ENCODE results near the gene TFAP2A. TPM values are rescaled to one million over a fixed set of nuclear protein-coding genes. Genes with fewer than 3 reads are reported as not detected.

Gene TFAP2A
- total RNA-seq, 1 donor from 2014 or later, result 59.6 TPM

DNA sequence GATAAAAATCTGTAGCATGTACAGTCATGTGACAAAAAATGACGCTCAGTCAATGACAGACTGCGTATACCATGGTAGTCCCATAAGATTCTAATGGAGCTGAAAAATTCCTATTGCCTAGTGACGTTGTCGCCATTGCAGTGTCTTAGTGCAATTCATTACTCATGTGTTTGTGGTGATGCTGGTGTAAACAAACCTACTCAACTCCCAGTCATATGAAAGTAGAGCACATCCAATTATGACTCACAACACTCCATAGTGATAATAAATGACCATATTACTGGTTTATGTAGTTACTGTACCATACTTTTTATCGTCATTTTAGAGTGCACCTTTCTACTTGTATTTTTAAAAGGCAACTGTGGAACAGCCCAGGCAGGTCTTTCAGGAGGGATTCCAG, 45.0 kb downstream of the TFAP2A start:
- DNase-seq (ENCODE audit: extremely low spot score, unreplicated experiment), result no peak
- no peak for TF ChIP-seq CTCF (IDR thresholded peaks at IDR 0.05)

GRCh38 chr6:10368861-10369260, 46.0 kb downstream of the TFAP2A start:
- Mint-ChIP-seq H3K4me1 (ENCODE audit: unreplicated experiment) (peaks cover 15% of the 10 kb centered on the region), H3K9me3 (ENCODE audit: unreplicated experiment) (peaks cover 11% of the 10 kb centered on the region), H3K36me3 (ENCODE audit: unreplicated experiment) (peaks cover 2% of the 10 kb centered on the region), H3K27me3 (ENCODE audit: unreplicated experiment) (no peaks in the 10 kb centered on the region), H3K4me3 (ENCODE audit: unreplicated experiment) (no peak overlapping the region), H3K27ac (ENCODE audit: unreplicated experiment) (no peak overlapping the region)
- no peak for TF ChIP-seq CTCF (IDR thresholded peaks at IDR 0.05)
- DNase-seq (ENCODE audit: extremely low spot score, unreplicated experiment), result no peak

More for the DNA sequence above, 45.0 kb downstream of the TFAP2A start:
- H3K4me3 Mint-ChIP-seq (ENCODE audit: unreplicated experiment), result no peak overlapping the region
- no peak overlapping the region for H3K27ac Mint-ChIP-seq (ENCODE audit: unreplicated experiment)
- peaks cover 1% of the 10 kb centered on the region for H3K9me3 Mint-ChIP-seq (ENCODE audit: unreplicated experiment)
- H3K36me3 Mint-ChIP-seq (ENCODE audit: unreplicated experiment), result no peaks in the 10 kb centered on the region
- H3K27me3 Mint-ChIP-seq (ENCODE audit: unreplicated experiment), result no peaks in the 10 kb centered on the region
- H3K4me1 Mint-ChIP-seq (ENCODE audit: unreplicated experiment), result peaks cover 22% of the 10 kb centered on the region

DNA sequence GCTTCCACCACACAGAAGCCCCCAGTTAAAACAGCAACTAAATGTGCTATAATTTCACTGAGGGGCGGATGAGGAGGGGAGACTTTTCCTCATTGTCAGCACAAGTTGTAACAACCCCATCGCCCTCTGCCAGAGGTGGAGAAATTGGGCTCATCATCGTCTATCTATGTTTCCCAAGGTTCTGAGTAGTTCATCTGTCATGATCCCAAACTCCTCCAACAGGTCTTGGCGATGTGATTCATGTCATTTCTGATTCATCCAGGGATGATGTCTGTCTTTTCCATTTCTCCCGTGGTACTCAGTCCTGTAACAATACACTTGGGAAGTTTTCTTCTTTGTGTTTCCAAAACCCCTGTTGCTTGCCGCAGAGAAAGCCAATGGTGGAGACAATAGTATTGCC, 51.0 kb downstream of the TFAP2A start:
- Mint-ChIP-seq H3K4me1 (ENCODE audit: unreplicated experiment) (no peaks in the 10 kb centered on the region), H3K4me3 (ENCODE audit: unreplicated experiment) (no peak overlapping the region), H3K36me3 (ENCODE audit: unreplicated experiment) (peaks cover 2% of the 10 kb centered on the region), H3K27ac (ENCODE audit: unreplicated experiment) (no peak overlapping the region), H3K9me3 (ENCODE audit: unreplicated experiment) (peaks cover 11% of the 10 kb centered on the region), H3K27me3 (ENCODE audit: unreplicated experiment) (no peaks in the 10 kb centered on the region)
- DNase-seq (ENCODE audit: extremely low spot score, unreplicated experiment), result no peak
- no peak for TF ChIP-seq CTCF (IDR thresholded peaks at IDR 0.05)

- Mint-ChIP-seq H3K27me3 (ENCODE audit: unreplicated experiment) (no peaks in the 10 kb centered on the region), H3K4me3 (ENCODE audit: unreplicated experiment) (no peak overlapping the region), H3K9me3 (ENCODE audit: unreplicated experiment) (peaks cover 11% of the 10 kb centered on the region), H3K4me1 (ENCODE audit: unreplicated experiment) (no peaks in the 10 kb centered on the region), H3K27ac (ENCODE audit: unreplicated experiment) (no peak overlapping the region), H3K36me3 (ENCODE audit: unreplicated experiment) (peaks cover 2% of the 10 kb centered on the region)
- TF ChIP-seq CTCF (IDR thresholded peaks at IDR 0.05), result no peak
- DNase-seq (ENCODE audit: extremely low spot score, unreplicated experiment), result no peak
These were observed 52.6 kb downstream of the TFAP2A start for GRCh38 chr6:10362300-10362699.

DNA sequence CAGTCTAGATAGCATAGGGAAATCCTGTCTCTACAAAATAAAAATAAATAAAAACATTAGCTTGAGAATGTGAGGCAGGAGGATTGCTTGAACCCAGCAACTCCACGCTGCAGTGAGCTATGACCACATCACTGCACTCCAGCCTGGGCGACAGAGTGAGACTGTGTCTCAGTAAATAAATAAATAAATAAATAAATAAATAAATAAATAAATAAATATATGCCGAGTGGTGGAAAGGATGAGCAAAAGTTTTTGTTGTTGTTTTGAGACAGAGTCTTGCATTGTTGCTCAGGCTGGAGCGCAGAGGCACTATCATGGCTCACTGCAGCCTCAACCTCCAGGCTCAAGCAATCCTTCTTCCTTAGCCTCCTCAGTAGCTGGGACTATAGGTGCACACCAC, 53.4 kb downstream of the TFAP2A start:
- peaks cover 11% of the 10 kb centered on the region for H3K9me3 Mint-ChIP-seq (ENCODE audit: unreplicated experiment)
- TF ChIP-seq CTCF (IDR thresholded peaks at IDR 0.05), result no peak
- H3K4me1 Mint-ChIP-seq (ENCODE audit: unreplicated experiment), result no peaks in the 10 kb centered on the region
- no peak for DNase-seq (ENCODE audit: extremely low spot score, unreplicated experiment)
- no peaks in the 10 kb centered on the region for H3K27me3 Mint-ChIP-seq (ENCODE audit: unreplicated experiment)
- no peak overlapping the region for H3K27ac Mint-ChIP-seq (ENCODE audit: unreplicated experiment)
- peaks cover 2% of the 10 kb centered on the region for H3K36me3 Mint-ChIP-seq (ENCODE audit: unreplicated experiment)
- no peak overlapping the region for H3K4me3 Mint-ChIP-seq (ENCODE audit: unreplicated experiment)
